Parathyroid adenoma (tissue), 2 donors: ENCODE data around the gene DPCD.

Source experiments
- H2AFZ ChIP-seq: fragments of 300-600 bp; sonication (generic); one replicate; pipeline ENCODE4 v1.7.0; 2017; ENCODE audit warnings: antibody characterized with exemption, mild to moderate bottlenecking
- H3K27ac ChIP-seq: fragments of 300-600 bp; sonication (generic); one replicate; pipeline ENCODE4 v1.7.0; 2017
- H3K27me3 ChIP-seq: fragments of 300-600 bp; sonication (generic); one replicate; pipeline ENCODE4 v1.7.0; 2017; ENCODE audit warnings: low read length; ENCODE audit not compliant: control insufficient read depth, insufficient read depth
- H3K36me3 ChIP-seq: fragments of 300-600 bp; sonication (generic); one replicate; pipeline ENCODE4 v1.7.0; 2017; ENCODE audit warnings: low read length; ENCODE audit not compliant: control insufficient read depth, insufficient read depth
- H3K4me1 ChIP-seq: fragments of 300-600 bp; sonication (generic); one replicate; pipeline ENCODE4 v1.7.0; 2017; ENCODE audit warnings: control low read depth
- H3K4me2 ChIP-seq: fragments of 300-600 bp; sonication (generic); one replicate; pipeline ENCODE4 v1.7.0; 2017; ENCODE audit warnings: low read length
- H3K4me3 ChIP-seq: fragments of 300-600 bp; sonication (generic); one replicate; pipeline ENCODE4 v1.7.0; 2017; ENCODE audit warnings: low read depth, low read length
- H3K79me2 ChIP-seq: fragments of 300-600 bp; sonication (generic); one replicate; pipeline ENCODE4 v1.7.0; 2017; ENCODE audit warnings: control low read depth
- H3K9ac ChIP-seq: fragments of 300-600 bp; sonication (generic); one replicate; pipeline ENCODE4 v1.7.0; 2017; ENCODE audit warnings: mild to moderate bottlenecking
- H3K9me3 ChIP-seq: fragments of 300-600 bp; sonication (generic); one replicate; pipeline ENCODE4 v1.7.0; 2017; ENCODE audit warnings: low read length; ENCODE audit not compliant: control insufficient read depth
- TF ChIP-seq, protein P1 (sequence below): fragments of 300-600 bp; sonication (generic); IDR thresholded peaks from one replicate; pipeline ENCODE4 v1.7.0; 2017; ENCODE audit warnings: antibody characterized with exemption, mild to moderate bottlenecking
- donor health status: primary hyperparathyroidism.

Gene DPCD

DNA sequence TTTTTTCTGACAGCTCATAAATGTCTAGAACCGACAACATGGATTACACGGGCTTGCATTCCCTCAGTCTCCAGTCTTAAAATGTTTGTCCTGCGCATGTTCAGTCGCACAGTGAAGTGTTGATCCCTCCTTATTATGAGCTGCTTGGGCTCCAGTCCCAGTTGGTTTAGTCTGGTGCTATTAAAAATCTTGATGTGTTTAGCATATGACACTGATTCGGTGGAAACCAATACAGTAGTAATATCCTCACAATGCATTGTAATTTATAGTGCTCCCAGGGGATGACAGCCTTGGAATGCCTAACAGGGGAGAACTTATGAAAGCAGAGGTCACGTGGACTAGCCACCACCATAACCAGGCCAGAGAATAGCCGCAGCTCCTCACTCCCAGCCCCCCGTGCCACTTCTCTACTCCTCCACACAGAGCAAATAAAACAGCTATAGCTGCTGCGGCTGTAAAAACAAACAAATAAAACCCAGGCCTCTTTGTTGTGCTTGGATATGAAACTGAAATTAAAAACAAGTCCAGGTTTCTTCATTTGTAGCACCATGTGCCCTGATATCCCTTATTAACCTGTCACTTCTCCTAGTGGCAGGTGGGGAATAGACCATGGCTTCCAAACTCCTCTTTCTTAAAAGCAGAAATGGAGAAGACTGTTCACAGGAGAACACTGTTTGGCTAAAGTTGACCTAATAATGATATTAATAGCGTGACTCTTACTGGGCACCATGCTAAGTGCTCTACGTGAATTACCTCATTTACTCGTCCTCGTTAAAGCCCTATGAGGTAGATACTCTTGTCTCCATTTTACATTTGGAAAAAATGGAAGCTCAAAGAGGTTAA, 7.7 kb downstream of the DPCD start:
- TF ChIP-seq, protein P1, sequence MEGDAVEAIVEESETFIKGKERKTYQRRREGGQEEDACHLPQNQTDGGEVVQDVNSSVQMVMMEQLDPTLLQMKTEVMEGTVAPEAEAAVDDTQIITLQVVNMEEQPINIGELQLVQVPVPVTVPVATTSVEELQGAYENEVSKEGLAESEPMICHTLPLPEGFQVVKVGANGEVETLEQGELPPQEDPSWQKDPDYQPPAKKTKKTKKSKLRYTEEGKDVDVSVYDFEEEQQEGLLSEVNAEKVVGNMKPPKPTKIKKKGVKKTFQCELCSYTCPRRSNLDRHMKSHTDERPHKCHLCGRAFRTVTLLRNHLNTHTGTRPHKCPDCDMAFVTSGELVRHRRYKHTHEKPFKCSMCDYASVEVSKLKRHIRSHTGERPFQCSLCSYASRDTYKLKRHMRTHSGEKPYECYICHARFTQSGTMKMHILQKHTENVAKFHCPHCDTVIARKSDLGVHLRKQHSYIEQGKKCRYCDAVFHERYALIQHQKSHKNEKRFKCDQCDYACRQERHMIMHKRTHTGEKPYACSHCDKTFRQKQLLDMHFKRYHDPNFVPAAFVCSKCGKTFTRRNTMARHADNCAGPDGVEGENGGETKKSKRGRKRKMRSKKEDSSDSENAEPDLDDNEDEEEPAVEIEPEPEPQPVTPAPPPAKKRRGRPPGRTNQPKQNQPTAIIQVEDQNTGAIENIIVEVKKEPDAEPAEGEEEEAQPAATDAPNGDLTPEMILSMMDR = no peak
- no peak overlapping the region for H3K27ac ChIP-seq
- no peaks in the 10 kb centered on the region for H3K4me1 ChIP-seq
- no peaks in the 10 kb centered on the region for H3K9me3 ChIP-seq
- no peak overlapping the region for H3K9ac ChIP-seq
- no peak overlapping the region for H2AFZ ChIP-seq
- H3K36me3 ChIP-seq = no peaks in the 10 kb centered on the region
- H3K79me2 ChIP-seq = peaks cover 5% of the 10 kb centered on the region
- no peaks in the 10 kb centered on the region for H3K27me3 ChIP-seq
- no peak overlapping the region for H3K4me2 ChIP-seq
- no peak overlapping the region for H3K4me3 ChIP-seq

DNA sequence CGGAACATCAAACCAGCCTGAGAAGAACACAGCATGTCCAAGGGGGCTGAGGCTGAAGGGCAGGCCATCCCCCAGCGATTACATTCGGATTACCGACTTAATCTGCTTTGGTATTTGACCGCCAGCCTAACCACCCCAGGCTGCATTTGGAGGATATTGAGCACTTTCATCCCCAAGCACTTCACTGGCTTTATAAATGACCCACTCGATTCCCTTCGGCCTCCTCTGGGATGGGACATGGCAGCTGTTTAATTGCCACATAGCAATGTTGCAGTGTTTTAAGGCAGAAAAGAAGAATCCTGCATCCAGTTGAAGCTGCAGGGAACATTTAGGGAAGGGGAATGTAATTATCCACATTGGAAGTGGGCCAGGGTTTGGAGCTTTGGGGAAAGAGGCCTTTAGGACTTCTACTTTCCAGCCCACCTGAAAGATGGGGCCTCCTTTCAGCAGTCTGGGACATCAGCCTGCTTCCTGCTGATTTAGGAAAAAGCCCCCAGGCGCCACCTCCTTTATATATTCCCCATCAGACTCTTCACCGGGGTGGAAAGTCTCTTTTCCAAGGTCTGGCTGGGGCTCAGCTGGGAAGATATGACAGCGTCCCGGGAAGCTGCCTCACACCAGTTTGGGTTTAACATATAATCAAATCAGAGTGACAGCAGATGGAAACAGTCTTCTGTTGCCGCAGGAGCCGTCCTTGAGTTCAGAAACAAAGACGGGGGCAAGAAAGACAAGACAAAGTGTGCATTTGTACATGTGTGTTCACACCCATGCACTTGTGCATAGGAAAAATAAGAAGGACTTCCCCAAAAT, 9.2 kb downstream of the DPCD start:
- TF ChIP-seq, protein P1 = no peak
- Histone ChIP-seq H3K9me3 (no peaks in the 10 kb centered on the region), H3K4me3 (no peak overlapping the region), H3K36me3 (no peaks in the 10 kb centered on the region), H3K9ac (no peak overlapping the region), H2AFZ (no peak overlapping the region), H3K79me2 (peaks cover 4% of the 10 kb centered on the region), H3K27me3 (no peaks in the 10 kb centered on the region), H3K27ac (no peak overlapping the region), H3K4me1 (no peaks in the 10 kb centered on the region), H3K4me2 (no peak overlapping the region)

DNA sequence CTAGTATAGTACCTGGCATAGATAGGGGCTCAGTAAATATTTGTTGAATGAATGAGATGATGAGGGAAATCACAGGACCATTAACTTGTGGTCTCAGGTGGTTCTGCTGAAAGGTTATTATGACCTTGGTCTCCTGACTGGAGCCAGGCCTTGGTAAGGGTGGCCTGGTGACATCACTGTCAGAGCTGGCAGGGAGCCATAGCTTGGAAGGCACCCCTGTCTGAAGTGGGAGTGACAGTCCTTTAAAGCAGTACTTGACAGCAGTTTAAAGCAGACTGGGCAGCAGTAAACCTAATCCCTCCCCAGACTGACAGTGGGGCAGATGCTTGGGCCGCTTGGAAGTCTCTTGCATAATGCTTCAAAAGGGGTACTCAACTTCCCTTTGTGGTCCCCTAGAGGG, 13.4 kb downstream of the DPCD start:
- Histone ChIP-seq H3K4me2 (no peak overlapping the region), H2AFZ (no peak overlapping the region), H3K27me3 (no peaks in the 10 kb centered on the region), H3K4me3 (no peak overlapping the region), H3K36me3 (no peaks in the 10 kb centered on the region), H3K27ac (no peak overlapping the region), H3K4me1 (no peaks in the 10 kb centered on the region), H3K9ac (no peak overlapping the region), H3K9me3 (no peaks in the 10 kb centered on the region), H3K79me2 (no peaks in the 10 kb centered on the region)
- TF ChIP-seq, protein P1 = no peak

DNA sequence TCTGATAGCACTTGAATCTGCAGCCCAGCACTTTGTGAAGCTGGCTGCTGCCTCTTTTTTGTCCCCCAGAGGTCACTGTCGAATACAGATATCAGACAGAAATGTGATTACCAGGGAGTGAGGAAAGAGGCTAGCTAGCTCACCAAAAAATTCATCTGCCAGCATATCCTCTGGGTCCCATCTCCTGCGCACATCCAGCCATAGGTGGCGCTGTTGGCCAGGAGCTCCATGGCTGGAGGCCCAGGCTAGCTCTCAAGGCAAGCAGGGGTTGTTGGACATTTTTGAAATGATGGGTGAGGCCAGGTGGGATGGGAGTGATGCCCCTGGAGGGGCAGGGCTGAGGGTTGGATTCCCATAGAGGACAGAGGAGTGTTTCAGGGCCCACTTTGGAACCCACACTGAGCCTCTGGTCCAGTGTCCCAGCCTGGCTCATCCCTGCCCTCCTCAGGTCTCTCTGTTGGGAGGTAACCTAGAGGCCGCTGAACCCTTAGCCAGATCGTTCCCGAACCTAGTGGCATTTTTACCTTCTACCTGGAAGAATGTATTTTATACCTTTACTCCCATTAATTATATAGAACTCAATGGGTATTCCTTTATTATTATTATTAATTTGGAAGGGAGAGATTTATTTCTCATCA, 14.8 kb downstream of the DPCD start:
- H3K4me2 ChIP-seq = no peak overlapping the region
- no peak overlapping the region for H3K27ac ChIP-seq
- H3K9ac ChIP-seq = no peak overlapping the region
- H3K79me2 ChIP-seq = no peaks in the 10 kb centered on the region
- H3K36me3 ChIP-seq = no peaks in the 10 kb centered on the region
- no peaks in the 10 kb centered on the region for H3K4me1 ChIP-seq
- no peaks in the 10 kb centered on the region for H3K27me3 ChIP-seq
- H3K9me3 ChIP-seq = no peaks in the 10 kb centered on the region
- TF ChIP-seq, protein P1 = peak; percentile 92
- no peak overlapping the region for H2AFZ ChIP-seq
- no peak overlapping the region for H3K4me3 ChIP-seq
